Right renal pelvis (tissue), 4 donors: ENCODE data around the gene NACC1. TPM values are rescaled to one million over a fixed set of nuclear protein-coding genes. Genes with fewer than 3 reads are reported as not detected.

Source experiments
- DNase-seq, 4 donors: peaks; one replicate each; pipeline ENCODE4 v3.0.0-alpha.2; 2013; ENCODE audit warnings: low read depth in 4 of 4, low spot score in 3 of 4, missing footprints in 1 of 4
- polyA plus RNA-seq, 4 donors: library from polyadenylated mRNA; unstranded; fragments of 120-200 nt; gene quantifications; one replicate each; pipeline ENCODE4 v1.2.1, GENCODE V29; 2013; ENCODE audit not compliant: insufficient read length in 4 of 4

NACC1 gene
- polyA plus RNA-seq, 4 donors: 23.5 to 34.5 (median 23.8) TPM

- DNase-seq: peak in 1 of 4 donors; percentile 70
Observed at GRCh38 chr19:13118424-13119193, 545 bp downstream of the NACC1 start.

- DNase-seq: no peak
Observed at GRCh38 chr19:13119627-13120026, 1.6 kb downstream of the NACC1 start.

DNA sequence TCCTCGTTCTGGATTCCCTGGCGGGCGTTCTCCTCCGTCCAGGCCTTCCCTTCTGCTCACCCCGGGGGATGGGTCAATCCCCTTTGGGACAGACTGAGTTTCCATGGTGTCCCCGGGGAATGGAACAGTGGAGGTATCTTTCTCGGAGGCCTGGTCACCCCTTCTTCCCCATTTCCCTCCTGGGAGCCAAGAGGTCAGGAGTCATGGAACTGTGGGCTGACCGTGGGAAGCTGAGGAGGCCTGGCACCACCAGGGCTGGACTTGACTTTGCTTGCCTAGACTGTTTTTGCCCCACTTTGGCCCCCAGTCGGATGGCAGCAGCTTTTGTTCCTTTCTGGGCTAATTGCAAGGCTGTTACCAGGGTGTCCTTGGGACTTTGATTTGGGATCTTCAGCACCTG, 2.0 kb downstream of the NACC1 start:
- no peak for DNase-seq

DNA sequence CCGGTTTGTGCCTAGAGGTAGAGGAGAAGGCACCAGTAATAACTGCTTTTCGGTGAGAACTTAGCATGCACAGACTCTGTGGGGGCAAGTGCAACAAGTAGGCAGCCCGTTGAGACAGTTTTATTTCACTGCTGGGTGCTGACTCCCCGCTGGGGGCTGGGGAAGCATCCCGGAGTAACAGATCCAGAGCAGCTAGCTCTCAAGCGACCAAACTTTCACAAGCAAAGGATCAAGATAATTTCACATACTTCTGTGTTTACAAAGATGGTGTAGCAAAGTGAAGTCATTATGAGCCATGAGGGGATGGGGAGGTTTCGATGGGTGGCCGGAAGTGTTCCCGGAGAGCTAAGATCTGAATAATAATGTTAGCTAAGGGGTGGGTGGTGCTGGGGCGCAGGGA, 2.8 kb downstream of the NACC1 start:
- no peak for DNase-seq

DNA sequence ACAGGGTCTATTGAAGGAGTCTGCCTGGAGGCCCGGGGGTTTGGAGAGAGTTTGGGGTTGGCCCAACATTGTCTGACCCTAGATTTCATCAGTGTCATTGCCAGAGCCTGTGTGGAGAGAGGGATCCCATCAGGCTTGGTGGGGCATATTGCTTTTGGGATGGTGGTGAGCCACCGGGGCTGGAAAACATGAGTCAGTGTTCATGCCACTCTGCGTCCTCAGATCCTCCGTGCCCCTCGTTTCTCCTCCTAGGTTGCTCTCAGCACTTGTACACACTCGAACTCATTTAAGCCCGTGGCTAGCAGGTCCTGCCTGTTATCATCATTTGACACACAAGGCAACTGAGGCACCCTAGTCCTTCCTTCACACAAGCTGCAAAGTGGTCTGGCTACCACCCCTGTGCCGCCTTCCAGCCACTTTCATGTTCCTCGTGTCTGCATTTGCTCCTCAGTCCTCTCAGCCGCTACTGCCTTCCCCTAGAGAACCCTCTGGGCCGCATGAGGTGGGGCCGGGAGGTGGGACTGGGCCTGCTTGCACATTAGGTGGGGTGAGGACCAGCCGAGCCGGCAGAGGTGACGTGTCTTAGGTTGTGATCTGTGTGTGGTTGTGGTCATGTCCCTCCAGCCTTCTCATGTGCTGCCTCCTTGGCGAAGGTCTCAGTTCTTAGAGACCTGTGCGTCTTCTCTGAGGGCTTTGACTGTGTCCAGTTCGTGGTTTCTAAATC, 3.6 kb downstream of the NACC1 start:
- DNase-seq: no peak

DNA sequence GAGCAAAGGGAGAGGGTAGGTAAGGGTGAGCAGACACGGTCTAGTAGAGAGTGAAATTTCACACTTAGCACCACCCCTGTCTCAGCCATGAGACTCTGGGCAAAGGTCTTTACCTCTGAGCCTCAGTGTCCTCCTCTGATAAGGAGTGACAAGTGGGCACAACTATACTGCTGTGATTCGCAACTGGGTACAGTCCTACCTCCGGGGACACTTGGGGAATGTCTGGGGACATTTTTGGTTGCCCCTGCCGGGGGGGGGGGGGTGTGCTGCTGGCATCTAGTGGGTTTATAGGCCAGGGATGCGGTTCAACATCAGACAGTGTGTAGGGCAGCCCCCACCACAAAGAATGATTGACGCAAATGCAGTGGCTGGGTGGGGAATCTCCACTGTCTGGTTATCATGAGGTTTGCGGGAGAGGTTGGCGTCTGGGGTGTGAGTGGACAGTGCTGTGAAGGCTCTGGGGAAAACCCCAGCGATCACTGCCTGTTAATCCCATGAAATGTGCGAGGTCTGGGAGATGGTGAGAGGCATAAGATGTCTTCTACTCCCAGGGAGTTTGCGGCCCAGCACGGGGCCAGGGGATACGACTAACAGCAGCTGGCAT, 4.3 kb downstream of the NACC1 start:
- no peak for DNase-seq

- no peak for DNase-seq
Observed at GRCh38 chr19:13122980-13123957, 5.2 kb downstream of the NACC1 start.

DNA sequence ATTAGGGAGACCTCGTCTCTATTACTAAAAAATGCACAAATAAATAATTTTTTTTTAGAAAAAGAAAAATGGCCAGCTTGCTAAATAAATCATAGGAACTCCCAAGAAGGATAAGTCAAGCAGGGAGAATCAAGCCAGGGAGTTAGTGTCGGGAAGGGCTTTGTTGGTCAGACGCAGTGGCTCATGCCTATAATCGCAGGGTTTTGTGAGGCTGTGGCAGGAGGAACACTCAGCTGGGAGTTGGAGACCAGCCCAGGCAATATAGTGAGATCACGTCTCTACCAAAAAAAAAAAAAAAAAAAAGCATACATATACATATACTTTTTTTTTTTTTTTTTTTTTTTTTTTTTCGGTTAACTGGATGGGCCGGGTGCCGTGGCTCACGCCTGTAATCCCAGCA, 9.0 kb downstream of the NACC1 start:
- DNase-seq: no peak

- DNase-seq: no peak
Observed at GRCh38 chr19:13127811-13128575, 9.9 kb downstream of the NACC1 start.

DNA sequence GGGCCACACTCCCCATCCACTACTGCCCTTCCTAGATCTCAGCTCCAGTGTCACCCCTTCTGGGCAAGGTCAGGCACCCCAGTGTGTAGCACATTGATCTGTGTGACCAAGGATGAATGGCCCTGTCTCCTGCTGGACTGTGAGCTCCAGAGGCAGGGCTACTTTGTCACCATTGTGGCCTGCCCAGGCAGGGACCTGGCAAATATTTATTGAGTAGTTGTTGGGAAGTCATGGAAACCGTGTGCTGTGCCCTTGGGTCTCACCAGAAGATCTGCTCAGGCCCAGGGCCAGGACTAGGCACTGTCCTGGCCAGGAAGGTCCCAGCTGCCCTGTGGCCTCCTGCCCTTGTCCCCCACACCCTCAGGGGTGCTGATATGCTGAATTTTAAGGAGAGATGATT, 10.5 kb downstream of the NACC1 start:
- DNase-seq: no peak

DNA sequence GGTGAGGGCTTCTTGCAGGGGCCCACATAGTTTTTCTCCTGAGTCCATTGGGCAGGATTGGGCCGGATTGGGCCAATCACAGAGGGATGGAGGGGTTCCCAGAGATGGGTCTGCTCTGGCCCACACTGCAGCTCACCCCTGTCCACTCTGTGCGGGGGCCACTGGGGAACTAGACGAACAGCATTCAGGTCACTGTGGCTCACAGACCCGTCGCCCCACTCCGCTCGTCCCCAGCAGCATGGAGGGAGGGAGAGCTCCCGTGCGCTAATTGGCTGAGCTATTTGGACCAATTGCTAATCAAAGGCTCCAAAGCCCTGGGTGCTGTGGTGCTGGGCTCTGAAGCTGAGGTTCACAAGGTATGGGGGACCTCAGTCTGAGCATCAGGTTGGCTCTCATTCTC, 11.3 kb downstream of the NACC1 start:
- DNase-seq: no peak

GRCh38 chr19:13130886-13131490, 12.9 kb downstream of the NACC1 start:
- DNase-seq: no peak

- no peak for DNase-seq
Observed at GRCh38 chr19:13132471-13133180, 14.6 kb downstream of the NACC1 start.

GRCh38 chr19:13133241-13133870, 15.3 kb downstream of the NACC1 start:
- no peak for DNase-seq

GRCh38 chr19:13134626-13135025, 16.6 kb downstream of the NACC1 start:
- DNase-seq: no peak

- no peak for DNase-seq
Observed at GRCh38 chr19:13135068-13136062, 17.3 kb downstream of the NACC1 start.

DNA sequence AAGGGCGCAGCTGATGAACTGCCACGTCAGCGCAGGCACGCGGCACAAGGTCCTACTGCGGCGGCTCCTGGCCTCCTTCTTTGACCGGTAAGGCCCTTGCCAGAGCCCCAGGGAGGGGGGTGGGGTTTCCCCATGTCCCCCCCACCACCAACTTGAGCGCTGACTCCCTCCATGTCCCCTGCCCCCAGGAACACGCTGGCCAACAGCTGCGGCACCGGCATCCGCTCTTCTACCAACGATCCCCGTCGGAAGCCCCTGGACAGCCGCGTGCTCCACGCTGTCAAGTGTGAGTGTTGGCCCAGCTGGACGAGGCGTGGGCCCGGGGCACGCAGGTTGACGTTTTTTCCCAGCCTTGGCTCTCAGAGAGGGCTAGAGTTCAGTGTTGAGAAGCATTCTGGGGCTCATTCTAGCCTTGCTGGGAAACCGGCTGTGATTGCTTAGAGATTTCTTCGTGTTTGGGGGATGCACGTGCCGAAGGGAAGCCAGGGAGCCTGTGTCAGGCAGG, 19.3 kb downstream of the NACC1 start:
- no peak for DNase-seq
